AG09309 (cell line): ENCODE data around the gene MYT1.
"Not testable (repeated sequence)": the region's sequence is repeated elsewhere in the genome, so short reads cannot be mapped to it uniquely, and the experiment has no call there.

Experiments
- DNase-seq: peaks from one replicate; pipeline ENCODE4 v3.0.0-alpha.2; 2010; ENCODE audit warnings: low read depth
- H3K4me3 ChIP-seq: 2 replicates; pipeline ENCODE4 v1.5.1; 2011; ENCODE audit warnings: mild to moderate bottlenecking, low read depth, low read length, moderate library complexity; ENCODE audit not compliant: control insufficient read depth
- CTCF ChIP-seq: IDR thresholded peaks from 2 replicates; pipeline ENCODE4 v1.5.1; 2011; ENCODE audit warnings: mild to moderate bottlenecking, low read depth, low read length, inconsistent platforms; ENCODE audit not compliant: insufficient read depth, control insufficient read depth; ENCODE audit errors: missing control alignments

MYT1 gene

GRCh38 chr20:64278317-64278681 lies 114.0 kb downstream of the MYT1 start:
- TF ChIP-seq CTCF = no peak
- no peak for DNase-seq
- H3K4me3 ChIP-seq = no peak overlapping the region

- TF ChIP-seq CTCF = no peak
- no peak overlapping the region for H3K4me3 ChIP-seq
- DNase-seq = no peak
These were observed 115.7 kb downstream of the MYT1 start for GRCh38 chr20:64279826-64280459.

- H3K4me3 ChIP-seq = no peak overlapping the region
- no peak for DNase-seq
- no peak for TF ChIP-seq CTCF
These were observed 116.2 kb downstream of the MYT1 start for GRCh38 chr20:64280460-64280843.

- H3K4me3 ChIP-seq = no peak overlapping the region
- no peak for TF ChIP-seq CTCF
- no peak for DNase-seq
These were observed 119.4 kb downstream of the MYT1 start for GRCh38 chr20:64283646-64284045.

GRCh38 chr20:64285579-64286446 lies 121.6 kb downstream of the MYT1 start:
- TF ChIP-seq CTCF = peak; percentile 72
- not testable (repeated sequence) for DNase-seq

GRCh38 chr20:64286447-64287263 lies 122.4 kb downstream of the MYT1 start:
- not testable (repeated sequence) for DNase-seq, H3K4me3 ChIP-seq

More at GRCh38 chr20:64285579-64286446, 121.6 kb downstream of the MYT1 start:
- H3K4me3 ChIP-seq = not testable (repeated sequence)

GRCh38 chr20:64287264-64287590 lies 123.0 kb downstream of the MYT1 start:
- H3K4me3 ChIP-seq, DNase-seq: not testable (repeated sequence)
